ENCODE data around the gene FAM180A.

- TF ChIP-seq, protein P1, sequence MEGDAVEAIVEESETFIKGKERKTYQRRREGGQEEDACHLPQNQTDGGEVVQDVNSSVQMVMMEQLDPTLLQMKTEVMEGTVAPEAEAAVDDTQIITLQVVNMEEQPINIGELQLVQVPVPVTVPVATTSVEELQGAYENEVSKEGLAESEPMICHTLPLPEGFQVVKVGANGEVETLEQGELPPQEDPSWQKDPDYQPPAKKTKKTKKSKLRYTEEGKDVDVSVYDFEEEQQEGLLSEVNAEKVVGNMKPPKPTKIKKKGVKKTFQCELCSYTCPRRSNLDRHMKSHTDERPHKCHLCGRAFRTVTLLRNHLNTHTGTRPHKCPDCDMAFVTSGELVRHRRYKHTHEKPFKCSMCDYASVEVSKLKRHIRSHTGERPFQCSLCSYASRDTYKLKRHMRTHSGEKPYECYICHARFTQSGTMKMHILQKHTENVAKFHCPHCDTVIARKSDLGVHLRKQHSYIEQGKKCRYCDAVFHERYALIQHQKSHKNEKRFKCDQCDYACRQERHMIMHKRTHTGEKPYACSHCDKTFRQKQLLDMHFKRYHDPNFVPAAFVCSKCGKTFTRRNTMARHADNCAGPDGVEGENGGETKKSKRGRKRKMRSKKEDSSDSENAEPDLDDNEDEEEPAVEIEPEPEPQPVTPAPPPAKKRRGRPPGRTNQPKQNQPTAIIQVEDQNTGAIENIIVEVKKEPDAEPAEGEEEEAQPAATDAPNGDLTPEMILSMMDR (IDR thresholded peaks at IDR 0.05), result no peak
- TF ChIP-seq NR3C1 (CRISPR knock-in tag; conservative IDR thresholded peaks at IDR 0.05; ENCODE audit: low read depth) (no peak), SP1 (CRISPR knock-in tag; conservative IDR thresholded peaks at IDR 0.05) (no peak)
- TF ChIP-seq, protein P2, sequence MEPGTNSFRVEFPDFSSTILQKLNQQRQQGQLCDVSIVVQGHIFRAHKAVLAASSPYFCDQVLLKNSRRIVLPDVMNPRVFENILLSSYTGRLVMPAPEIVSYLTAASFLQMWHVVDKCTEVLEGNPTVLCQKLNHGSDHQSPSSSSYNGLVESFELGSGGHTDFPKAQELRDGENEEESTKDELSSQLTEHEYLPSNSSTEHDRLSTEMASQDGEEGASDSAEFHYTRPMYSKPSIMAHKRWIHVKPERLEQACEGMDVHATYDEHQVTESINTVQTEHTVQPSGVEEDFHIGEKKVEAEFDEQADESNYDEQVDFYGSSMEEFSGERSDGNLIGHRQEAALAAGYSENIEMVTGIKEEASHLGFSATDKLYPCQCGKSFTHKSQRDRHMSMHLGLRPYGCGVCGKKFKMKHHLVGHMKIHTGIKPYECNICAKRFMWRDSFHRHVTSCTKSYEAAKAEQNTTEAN (CRISPR knock-in tag; IDR thresholded peaks at IDR 0.05), result no peak
Measured at GRCh38 chr7:135759532-135759931, 10.9 kb upstream of the FAM180A start.

All from WTC11 (cell line).